Astrocyte (in vitro differentiated cells and primary cell): Measurements from ENCODE around the gene POC1B. TPM values are rescaled to one million over a fixed set of nuclear protein-coding genes. Genes with fewer than 3 reads are reported as not detected.

Experiments used
- DNase-seq: peaks from one replicate; pipeline ENCODE4 v3.0.0-alpha.2; 2010; ENCODE audit warnings: low read depth
- FAIRE-seq: peaks from 2 replicates; lab custom pipeline; 2011; peaks lifted over from hg19 to GRCh38; lab: Jason Lieb, UNC
- H2AFZ ChIP-seq: 2 replicates; pipeline ENCODE4 v1.6.0; 2012; ENCODE audit warnings: low read depth, low read length, inconsistent platforms
- H3K27ac ChIP-seq: 2 replicates; pipeline ENCODE4 v1.5.1; 2011; ENCODE audit warnings: low read depth, low read length, inconsistent platforms
- H3K27me3 ChIP-seq: 2 replicates; pipeline ENCODE4 v1.6.0; 2011; ENCODE audit warnings: low read length, inconsistent platforms; ENCODE audit not compliant: insufficient read depth
- H3K36me3 ChIP-seq: 2 replicates; pipeline ENCODE4 v1.5.1; 2011; ENCODE audit warnings: low read length, inconsistent platforms; ENCODE audit not compliant: insufficient read depth
- H3K4me1 ChIP-seq: 2 replicates; pipeline ENCODE4 v1.5.1; 2011; ENCODE audit warnings: low read length, inconsistent platforms; ENCODE audit not compliant: insufficient read depth
- H3K4me2 ChIP-seq: 2 replicates; pipeline ENCODE4 v1.6.0; 2012; ENCODE audit warnings: low read length, inconsistent platforms
- H3K4me3 ChIP-seq: 2 replicates; pipeline ENCODE4 v1.5.1; 2011; ENCODE audit warnings: low read depth, mild to moderate bottlenecking, low read length, inconsistent platforms; ENCODE audit not compliant: insufficient read depth
- H3K79me2 ChIP-seq: 2 replicates; pipeline ENCODE4 v1.6.0; 2012; ENCODE audit warnings: mild to moderate bottlenecking, low read length, inconsistent platforms; ENCODE audit not compliant: insufficient read depth
- H3K9ac ChIP-seq: 2 replicates; pipeline ENCODE4 v1.6.0; 2012; ENCODE audit warnings: mild to moderate bottlenecking, low read length, inconsistent platforms
- H3K9me3 ChIP-seq: 2 replicates; pipeline ENCODE4 v1.5.1; 2012; ENCODE audit warnings: low read depth, mild to moderate bottlenecking, low read length, inconsistent platforms; ENCODE audit not compliant: insufficient read depth
- H4K20me1 ChIP-seq: 2 replicates; pipeline ENCODE4 v1.6.0; 2012; ENCODE audit warnings: low read length, inconsistent platforms; ENCODE audit not compliant: insufficient read depth
- H3K27ac Mint-ChIP-seq: one replicate; pipeline ENCODE4 v1.8.0; 2021; ENCODE audit warnings: mild to moderate bottlenecking, mixed read lengths; ENCODE audit not compliant: unreplicated experiment
- H3K27me3 Mint-ChIP-seq: one replicate; pipeline ENCODE4 v1.8.0; 2021; ENCODE audit warnings: low read depth, mixed read lengths; ENCODE audit not compliant: unreplicated experiment
- H3K36me3 Mint-ChIP-seq: one replicate; pipeline ENCODE4 v1.8.0; 2021; ENCODE audit warnings: low read depth, mixed read lengths; ENCODE audit not compliant: unreplicated experiment
- H3K4me1 Mint-ChIP-seq: one replicate; pipeline ENCODE4 v1.8.0; 2021; ENCODE audit warnings: low read depth, mixed read lengths; ENCODE audit not compliant: unreplicated experiment
- H3K4me3 Mint-ChIP-seq: one replicate; pipeline ENCODE4 v1.8.0; 2021; ENCODE audit warnings: mild to moderate bottlenecking, moderate library complexity, mixed read lengths; ENCODE audit not compliant: unreplicated experiment
- H3K9me3 Mint-ChIP-seq: one replicate; pipeline ENCODE4 v1.8.0; 2021; ENCODE audit warnings: mild to moderate bottlenecking, mixed read lengths; ENCODE audit not compliant: unreplicated experiment
- CTCF ChIP-seq: IDR thresholded peaks from 2 replicates; pipeline ENCODE4 v1.5.1; 2011; ENCODE audit warnings: low read depth, mild to moderate bottlenecking, inconsistent platforms, low read length, moderate library complexity; ENCODE audit not compliant: insufficient read depth
- EZH2 ChIP-seq: IDR thresholded peaks from 2 replicates; pipeline ENCODE4 v1.6.1; 2012; ENCODE audit warnings: mild to moderate bottlenecking, low read length, inconsistent platforms; ENCODE audit not compliant: insufficient read depth
- total RNA-seq: library from RNA; stranded (reverse); gene quantifications from 2 replicates; pipeline ENCODE4 v1.2.1, GENCODE V29; 2021

Gene POC1B
- total RNA-seq, 1 donor from 2014 or later = 10.6 TPM

- Mint-ChIP-seq H3K4me1 (peaks cover 2% of the 10 kb centered on the region), H3K36me3 (peaks cover 7% of the 10 kb centered on the region), H3K9me3 (no peaks in the 10 kb centered on the region), H3K27ac (no peak overlapping the region), H3K4me3 (no peak overlapping the region), H3K27me3 (no peaks in the 10 kb centered on the region)
- H3K27ac ChIP-seq = no peak overlapping the region
- no peaks in the 10 kb centered on the region for H3K36me3 ChIP-seq
- no peaks in the 10 kb centered on the region for H3K9me3 ChIP-seq
- H3K4me1 ChIP-seq = no peaks in the 10 kb centered on the region
- DNase-seq (no peak), FAIRE-seq (no peak)
- no peaks in the 10 kb centered on the region for H4K20me1 ChIP-seq
- TF ChIP-seq EZH2 = no peak
- TF ChIP-seq CTCF = no peak
- no peak overlapping the region for H3K9ac ChIP-seq
- H3K4me3 ChIP-seq = no peak overlapping the region
- H3K27me3 ChIP-seq = no peaks in the 10 kb centered on the region
- H3K79me2 ChIP-seq = no peaks in the 10 kb centered on the region
- no peak overlapping the region for H2AFZ ChIP-seq
- no peak overlapping the region for H3K4me2 ChIP-seq
Measured at GRCh38 chr12:89481213-89481914, 44.5 kb downstream of the POC1B start.

GRCh38 chr12:89479982-89480381 is 45.9 kb downstream of the POC1B start:
- Histone ChIP-seq H4K20me1 (no peaks in the 10 kb centered on the region), H2AFZ (no peak overlapping the region), H3K27ac (no peak overlapping the region), H3K79me2 (no peaks in the 10 kb centered on the region), H3K4me1 (no peaks in the 10 kb centered on the region), H3K9me3 (no peaks in the 10 kb centered on the region), H3K4me3 (no peak overlapping the region), H3K36me3 (no peaks in the 10 kb centered on the region), H3K9ac (no peak overlapping the region), H3K27me3 (no peaks in the 10 kb centered on the region), H3K4me2 (no peak overlapping the region)
- TF ChIP-seq EZH2 = no peak
- TF ChIP-seq CTCF = no peak
- FAIRE-seq (no peak), DNase-seq (no peak)
- Mint-ChIP-seq H3K4me3 (no peak overlapping the region), H3K27ac (no peak overlapping the region), H3K27me3 (no peaks in the 10 kb centered on the region), H3K4me1 (peaks cover 3% of the 10 kb centered on the region), H3K9me3 (no peaks in the 10 kb centered on the region), H3K36me3 (peaks cover 2% of the 10 kb centered on the region)

- H3K27ac Mint-ChIP-seq = no peak overlapping the region
- H3K4me3 ChIP-seq = no peak overlapping the region
- DNase-seq (no peak), FAIRE-seq (no peak)
- no peaks in the 10 kb centered on the region for H3K36me3 Mint-ChIP-seq
- peaks cover 7% of the 10 kb centered on the region for H3K4me1 Mint-ChIP-seq
- H3K4me2 ChIP-seq = no peak overlapping the region
- H3K79me2 ChIP-seq = no peaks in the 10 kb centered on the region
- no peaks in the 10 kb centered on the region for H3K9me3 Mint-ChIP-seq
- no peaks in the 10 kb centered on the region for H3K27me3 ChIP-seq
- H3K27me3 Mint-ChIP-seq = no peaks in the 10 kb centered on the region
- no peak overlapping the region for H3K4me3 Mint-ChIP-seq
- H4K20me1 ChIP-seq = no peaks in the 10 kb centered on the region
- no peak overlapping the region for H3K9ac ChIP-seq
- TF ChIP-seq CTCF (no peak), EZH2 (no peak)
- peaks cover under 1% of the 10 kb centered on the region for H3K4me1 ChIP-seq
- H2AFZ ChIP-seq = no peak overlapping the region
- H3K9me3 ChIP-seq = no peaks in the 10 kb centered on the region
- no peak overlapping the region for H3K27ac ChIP-seq
- no peaks in the 10 kb centered on the region for H3K36me3 ChIP-seq
Measured at GRCh38 chr12:89477633-89478279, 48.1 kb downstream of the POC1B start.
